HUES6 (cell line): ENCODE data around the gene FCHSD2.
"Not testable (repeated sequence)": the region's sequence is repeated elsewhere in the genome, so short reads cannot be mapped to it uniquely, and the experiment has no call there.

Source experiments
- H3K27ac ChIP-seq: 2 replicates; pipeline ENCODE4 v1.7.0; 2013; ENCODE audit warnings: low read depth, mild to moderate bottlenecking, low read length, inconsistent platforms
- H3K27me3 ChIP-seq: 2 replicates; pipeline ENCODE4 v1.6.1; 2013; ENCODE audit warnings: low read length; ENCODE audit not compliant: control insufficient read depth, insufficient read depth
- H3K36me3 ChIP-seq: 2 replicates; pipeline ENCODE4 v1.6.1; 2013; ENCODE audit warnings: low read length; ENCODE audit not compliant: control insufficient read depth, insufficient read depth
- H3K4me1 ChIP-seq: 2 replicates; pipeline ENCODE4 v1.6.1; 2013; ENCODE audit warnings: low read length; ENCODE audit not compliant: control insufficient read depth, insufficient read depth
- H3K4me3 ChIP-seq: 2 replicates; pipeline ENCODE4 v1.5.1; 2013; ENCODE audit warnings: low read depth, low read length
- H3K9ac ChIP-seq: one replicate; pipeline ENCODE4 v1.6.1; 2013; ENCODE audit warnings: mild to moderate bottlenecking, low read length
- H3K9me3 ChIP-seq: 2 replicates; pipeline ENCODE4 v1.6.1; 2013; ENCODE audit warnings: low read depth, low read length; ENCODE audit not compliant: control insufficient read depth, insufficient read depth

FCHSD2 gene

DNA sequence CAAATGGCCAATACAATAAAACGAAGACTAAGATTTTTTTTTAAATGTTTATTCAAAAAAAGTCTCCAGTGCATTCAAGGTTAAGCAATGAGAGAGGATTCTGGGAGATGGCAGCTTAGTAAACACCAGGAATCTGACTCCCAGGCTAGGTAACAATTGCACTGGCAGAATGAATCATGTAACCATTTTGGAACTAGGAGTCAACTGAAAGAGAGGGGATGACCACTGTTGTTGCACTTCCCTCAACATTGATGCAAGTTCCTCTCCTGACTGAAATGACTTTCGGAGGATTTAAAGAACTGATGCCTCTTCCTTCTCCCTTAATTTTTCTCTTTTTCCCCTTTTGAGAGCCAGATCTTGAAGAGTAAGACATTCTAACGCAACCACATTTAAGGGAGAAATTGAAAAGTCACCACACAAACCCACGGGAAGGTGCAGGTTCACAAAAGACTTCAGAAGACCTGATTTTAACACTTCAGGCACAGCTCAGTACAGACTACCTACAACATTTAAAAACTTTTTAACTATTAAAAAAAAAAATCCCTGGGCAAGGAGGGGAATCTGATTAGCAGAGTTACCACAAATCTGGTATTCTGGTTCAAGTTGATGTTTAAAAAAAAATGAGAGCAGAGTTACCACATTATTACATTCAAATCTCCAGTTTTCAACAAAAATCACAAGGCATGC is 56.8 kb downstream of the FCHSD2 start:
- no peaks in the 10 kb centered on the region for H3K27me3 ChIP-seq
- no peak overlapping the region for H3K4me3 ChIP-seq
- H3K27ac ChIP-seq: no peak overlapping the region
- no peaks in the 10 kb centered on the region for H3K9me3 ChIP-seq
- H3K36me3 ChIP-seq: no peaks in the 10 kb centered on the region
- H3K9ac ChIP-seq: no peak overlapping the region
- no peaks in the 10 kb centered on the region for H3K4me1 ChIP-seq

DNA sequence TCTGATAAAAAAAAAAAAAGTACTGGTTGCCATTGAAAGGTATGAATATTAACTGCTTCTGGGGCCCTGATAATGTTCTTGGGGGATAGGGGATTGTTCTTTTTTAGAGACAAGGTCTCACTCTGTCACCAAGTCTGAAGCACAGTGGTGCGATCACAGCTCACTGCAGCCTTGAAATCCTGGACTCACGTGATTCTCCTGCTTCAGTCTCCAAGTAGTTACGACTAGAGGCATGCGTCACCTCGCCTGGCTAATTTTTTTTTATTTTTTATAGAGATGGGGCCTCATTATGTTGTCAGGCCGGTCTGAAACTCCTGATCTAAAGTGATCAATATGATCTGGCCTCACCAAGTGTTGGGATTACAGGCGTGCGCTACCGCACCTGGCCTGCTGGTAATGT is 63.5 kb downstream of the FCHSD2 start:
- H3K36me3 ChIP-seq: no peaks in the 10 kb centered on the region
- H3K9ac ChIP-seq: no peak overlapping the region
- H3K9me3 ChIP-seq: peaks cover 8% of the 10 kb centered on the region; the same call in 1 of the 2 replicates
- no peak overlapping the region for H3K4me3 ChIP-seq
- H3K27ac ChIP-seq: no peak overlapping the region
- no peaks in the 10 kb centered on the region for H3K4me1 ChIP-seq
- no peaks in the 10 kb centered on the region for H3K27me3 ChIP-seq

GRCh38 chr11:73077454-73077853 is 64.7 kb downstream of the FCHSD2 start:
- H3K27me3 ChIP-seq: no peaks in the 10 kb centered on the region
- H3K4me1 ChIP-seq: no peaks in the 10 kb centered on the region
- H3K9ac ChIP-seq: no peak overlapping the region
- no peaks in the 10 kb centered on the region for H3K36me3 ChIP-seq
- peaks cover 8% of the 10 kb centered on the region; the same call in 1 of the 2 replicates for H3K9me3 ChIP-seq
- H3K27ac ChIP-seq: no peak overlapping the region
- no peak overlapping the region for H3K4me3 ChIP-seq

- Histone ChIP-seq H3K27me3 (no peaks in the 10 kb centered on the region), H3K9ac (no peak overlapping the region), H3K36me3 (no peaks in the 10 kb centered on the region), H3K4me3 (no peak overlapping the region), H3K27ac (no peak overlapping the region), H3K4me1 (no peaks in the 10 kb centered on the region), H3K9me3 (peaks cover 8% of the 10 kb centered on the region; the same call in 1 of the 2 replicates)
Observed at GRCh38 chr11:73074319-73074718, 67.8 kb downstream of the FCHSD2 start.

DNA sequence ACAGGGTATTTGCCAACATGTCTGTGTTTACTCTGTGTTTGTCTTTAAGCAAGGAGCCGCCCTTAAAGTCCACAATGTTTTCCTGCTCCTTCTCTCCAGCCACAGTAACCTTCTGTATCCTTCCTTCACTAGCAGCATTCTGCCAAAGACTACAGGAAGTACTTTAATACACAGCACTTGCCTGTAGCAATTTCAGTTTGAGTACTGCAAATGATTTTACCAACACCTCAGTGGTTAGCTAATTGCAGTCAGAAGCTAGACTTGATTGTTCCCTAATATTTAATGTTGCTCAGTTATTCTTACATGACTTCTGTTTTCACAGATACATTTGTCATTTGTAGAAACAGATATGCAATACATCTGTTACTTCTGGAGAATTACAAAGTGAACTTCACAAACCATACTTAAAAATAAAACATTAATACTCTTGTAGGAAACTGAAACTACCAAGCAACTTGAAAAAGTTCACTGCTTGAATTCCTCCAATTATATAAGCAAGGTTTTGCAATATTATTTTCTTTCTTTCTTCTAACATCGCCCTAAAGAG is 69.1 kb downstream of the FCHSD2 start:
- H3K9me3 ChIP-seq: peaks cover 8% of the 10 kb centered on the region; the same call in 1 of the 2 replicates
- H3K4me3 ChIP-seq: no peak overlapping the region
- no peak overlapping the region for H3K27ac ChIP-seq
- no peaks in the 10 kb centered on the region for H3K36me3 ChIP-seq
- H3K27me3 ChIP-seq: no peaks in the 10 kb centered on the region
- no peaks in the 10 kb centered on the region for H3K4me1 ChIP-seq
- no peak overlapping the region for H3K9ac ChIP-seq

DNA sequence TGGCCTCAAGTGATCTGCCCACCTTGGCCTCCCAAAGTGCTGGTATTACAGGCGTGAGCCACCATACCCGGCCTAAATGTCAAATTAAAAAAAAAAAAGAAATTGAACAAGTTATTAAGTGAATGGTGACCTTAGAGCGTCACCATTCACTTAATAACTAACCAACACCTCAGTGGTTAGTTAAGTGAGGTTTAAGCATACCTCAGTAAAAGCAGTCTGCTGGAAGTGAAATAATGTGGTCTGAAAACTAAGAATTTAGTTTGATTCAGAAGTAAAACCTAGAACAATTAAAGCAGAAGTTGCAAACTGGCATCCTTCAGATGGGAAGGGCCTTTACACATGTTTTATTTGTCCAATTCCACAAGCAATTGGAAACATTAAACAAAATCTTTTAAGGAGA is 71.5 kb downstream of the FCHSD2 start:
- no peaks in the 10 kb centered on the region for H3K9me3 ChIP-seq
- no peak overlapping the region for H3K4me3 ChIP-seq
- no peak overlapping the region for H3K27ac ChIP-seq
- H3K36me3 ChIP-seq: no peaks in the 10 kb centered on the region
- no peak overlapping the region for H3K9ac ChIP-seq
- no peaks in the 10 kb centered on the region for H3K4me1 ChIP-seq
- H3K27me3 ChIP-seq: no peaks in the 10 kb centered on the region

DNA sequence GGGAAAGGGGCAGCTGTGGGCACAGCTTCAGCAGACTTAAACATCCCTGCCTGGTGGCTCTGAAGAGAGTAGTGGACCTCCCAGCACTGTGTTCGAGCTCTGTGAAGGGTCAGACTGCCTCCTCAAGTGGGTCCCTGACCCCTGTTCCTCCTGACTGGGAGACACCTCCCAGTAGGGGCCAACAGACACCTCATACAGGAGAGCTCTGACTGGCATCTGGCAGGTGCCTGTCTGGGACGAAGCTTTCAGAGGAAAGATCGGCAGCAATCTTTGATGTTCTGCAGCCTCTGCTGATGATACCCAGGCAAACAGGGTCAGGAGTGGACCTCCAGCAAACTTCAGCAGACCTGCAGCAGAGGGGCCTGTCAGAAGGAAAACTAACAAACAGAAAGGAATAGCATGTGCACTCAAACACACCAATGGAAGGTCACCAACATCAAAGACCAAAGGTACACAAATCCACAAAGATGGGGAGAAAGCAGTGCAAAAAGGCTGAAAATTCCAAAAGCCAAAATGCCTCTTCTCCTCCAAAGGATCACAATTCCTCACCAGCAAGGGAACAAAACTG is 80.2 kb downstream of the FCHSD2 start:
- H3K27me3 ChIP-seq, H3K36me3 ChIP-seq, H3K4me3 ChIP-seq, H3K9ac ChIP-seq, H3K27ac ChIP-seq, H3K4me1 ChIP-seq, H3K9me3 ChIP-seq: not testable (repeated sequence)

GRCh38 chr11:73061434-73061833 is 80.7 kb downstream of the FCHSD2 start:
- not testable (repeated sequence) for H3K9ac ChIP-seq, H3K9me3 ChIP-seq, H3K27ac ChIP-seq, H3K4me1 ChIP-seq, H3K36me3 ChIP-seq, H3K4me3 ChIP-seq, H3K27me3 ChIP-seq

- H3K4me3 ChIP-seq: no peak overlapping the region
- no peaks in the 10 kb centered on the region for H3K27me3 ChIP-seq
- H3K4me1 ChIP-seq: peaks cover 4% of the 10 kb centered on the region; the same call in 1 of the 2 replicates
- no peak overlapping the region for H3K9ac ChIP-seq
- no peak overlapping the region for H3K27ac ChIP-seq
- no peaks in the 10 kb centered on the region for H3K9me3 ChIP-seq
- no peaks in the 10 kb centered on the region for H3K36me3 ChIP-seq
Observed at GRCh38 chr11:73059915-73060314, 82.2 kb downstream of the FCHSD2 start.

DNA sequence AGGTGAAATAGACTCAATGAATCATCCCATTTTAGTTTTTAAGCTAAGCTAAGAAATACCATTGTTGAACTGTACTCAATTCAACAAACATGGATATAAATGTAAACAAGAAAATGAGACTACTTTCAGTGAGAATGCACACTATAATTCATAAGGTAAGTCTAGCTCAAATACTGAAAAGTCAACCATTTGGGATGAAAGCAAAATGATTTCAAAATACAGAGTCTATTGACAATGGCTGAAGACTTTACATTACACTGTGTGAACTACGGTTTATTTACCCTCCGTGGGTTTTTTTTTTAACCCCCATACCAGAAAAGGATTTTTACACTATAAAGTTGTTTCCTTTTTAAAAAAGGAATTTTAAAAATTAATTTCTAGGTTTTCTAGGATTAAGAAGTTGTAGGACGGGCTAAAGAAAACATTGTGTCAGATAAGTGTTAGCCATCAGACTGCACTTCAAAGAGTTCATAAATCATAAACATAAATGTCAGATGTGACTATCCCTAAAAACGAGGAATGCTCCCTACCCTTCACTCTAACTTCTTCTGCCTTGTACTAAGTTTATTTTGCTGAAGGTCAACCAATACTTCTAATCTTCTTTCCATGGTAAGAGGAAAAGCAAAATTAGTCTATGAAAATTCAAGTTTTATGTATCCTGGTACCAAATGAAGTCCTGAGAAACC is 83.0 kb downstream of the FCHSD2 start:
- H3K36me3 ChIP-seq: no peaks in the 10 kb centered on the region
- H3K27ac ChIP-seq: no peak overlapping the region
- peaks cover 4% of the 10 kb centered on the region; the same call in 1 of the 2 replicates for H3K4me1 ChIP-seq
- H3K4me3 ChIP-seq: no peak overlapping the region
- no peaks in the 10 kb centered on the region for H3K9me3 ChIP-seq
- H3K9ac ChIP-seq: no peak overlapping the region
- H3K27me3 ChIP-seq: no peaks in the 10 kb centered on the region
